Subcutaneous abdominal adipose tissue (tissue), 5 donors: ENCODE data around the gene LAMC2.

Experiments used
- H3K27ac ChIP-seq: one replicate; pipeline ENCODE4 v1.7.0; 2013; ENCODE audit warnings: low read depth, mild to moderate bottlenecking, inconsistent platforms, low read length, moderate library complexity
- H3K27me3 ChIP-seq, 5 donors: one replicate each; pipeline ENCODE4 v1.7.0; 2013; ENCODE audit warnings: low read length in 5 of 5, inconsistent platforms in 1 of 5; ENCODE audit not compliant: control insufficient read depth in 5 of 5, insufficient read depth in 4 of 5
- H3K36me3 ChIP-seq, 5 donors: one replicate each; pipeline ENCODE4 v1.7.0; 2013; ENCODE audit warnings: low read length in 5 of 5; ENCODE audit not compliant: control insufficient read depth in 5 of 5, insufficient read depth in 5 of 5
- H3K4me1 ChIP-seq, 5 donors: one replicate each; pipeline ENCODE4 v1.7.0; 2013; ENCODE audit warnings: low read length in 5 of 5, mild to moderate bottlenecking in 3 of 5, moderate library complexity in 1 of 5; ENCODE audit not compliant: control insufficient read depth in 5 of 5, insufficient read depth in 5 of 5
- H3K4me3 ChIP-seq, 5 donors: one replicate each; pipeline ENCODE4 v1.7.0; 2013; ENCODE audit warnings: low read length in 5 of 5, low read depth in 1 of 5
- H3K9ac ChIP-seq, 5 donors: one replicate each; pipeline ENCODE4 v1.7.0; 2013; ENCODE audit warnings: low read length in 5 of 5, mild to moderate bottlenecking in 4 of 5, moderate library complexity in 3 of 5
- H3K9me3 ChIP-seq, 5 donors: one replicate each; pipeline ENCODE4 v1.7.0; 2013; ENCODE audit warnings: low read length in 5 of 5; ENCODE audit not compliant: control insufficient read depth in 5 of 5
- donor health status: healthy.
- donor health status: healthy.
- donor health status: healthy.
- donor health status: healthy.
- donor health status: healthy.

LAMC2 gene

GRCh38 chr1:183249941-183250452, 63.9 kb downstream of the LAMC2 start:
- Histone ChIP-seq H3K9ac (no peak overlapping the region), H3K27me3 (no peaks in the 10 kb centered on the region), H3K4me3 (no peak overlapping the region), H3K9me3 (peaks cover 0 to 8% (median 2%) of the 10 kb centered on the region in 5 donors), H3K4me1 (peaks cover 0 to 7% (median 7%) of the 10 kb centered on the region in 5 donors), H3K27ac (no peak overlapping the region), H3K36me3 (peaks cover 0 to 9% (median 0%) of the 10 kb centered on the region in 5 donors)

- peaks cover 0 to 10% (median 2%) of the 10 kb centered on the region in 5 donors for H3K9me3 ChIP-seq
- no peak overlapping the region for H3K4me3 ChIP-seq
- peaks cover 0 to 7% (median 0%) of the 10 kb centered on the region in 5 donors for H3K4me1 ChIP-seq
- no peak overlapping the region for H3K27ac ChIP-seq
- no peaks in the 10 kb centered on the region for H3K27me3 ChIP-seq
- H3K9ac ChIP-seq, result no peak overlapping the region
- H3K36me3 ChIP-seq, result peaks cover 0 to 9% (median 0%) of the 10 kb centered on the region in 5 donors
Measured at GRCh38 chr1:183251101-183251958, 65.3 kb downstream of the LAMC2 start.

GRCh38 chr1:183251959-183252450, 65.9 kb downstream of the LAMC2 start:
- H3K27me3 ChIP-seq, result no peaks in the 10 kb centered on the region
- peaks cover 0 to 7% (median 0%) of the 10 kb centered on the region in 5 donors for H3K4me1 ChIP-seq
- H3K36me3 ChIP-seq, result peaks cover 0 to 9% (median 0%) of the 10 kb centered on the region in 5 donors
- H3K4me3 ChIP-seq, result no peak overlapping the region
- peaks cover 0 to 10% (median 2%) of the 10 kb centered on the region in 5 donors for H3K9me3 ChIP-seq
- no peak overlapping the region for H3K27ac ChIP-seq
- no peak overlapping the region for H3K9ac ChIP-seq

- Histone ChIP-seq H3K9ac (no peak overlapping the region), H3K9me3 (peaks cover 0 to 10% (median 2%) of the 10 kb centered on the region in 5 donors), H3K36me3 (peaks cover 0 to 9% (median 0%) of the 10 kb centered on the region in 5 donors), H3K4me3 (no peak overlapping the region), H3K27ac (no peak overlapping the region), H3K4me1 (peaks cover 0 to 7% (median 0%) of the 10 kb centered on the region in 5 donors), H3K27me3 (no peaks in the 10 kb centered on the region)
Measured at GRCh38 chr1:183255073-183255472, 69.0 kb downstream of the LAMC2 start.

- Histone ChIP-seq H3K27ac (no peak overlapping the region), H3K9ac (no peak overlapping the region), H3K4me1 (peaks cover 2 to 20% (median 8%) of the 10 kb centered on the region in 5 donors), H3K36me3 (no peaks in the 10 kb centered on the region), H3K9me3 (peaks cover 0 to 3% (median under 1%) of the 10 kb centered on the region in 5 donors), H3K27me3 (no peaks in the 10 kb centered on the region), H3K4me3 (no peak overlapping the region)
Measured at GRCh38 chr1:183259924-183260323, 73.9 kb downstream of the LAMC2 start.

GRCh38 chr1:183262628-183263200, 76.7 kb downstream of the LAMC2 start:
- H3K27me3 ChIP-seq, result no peaks in the 10 kb centered on the region
- no peaks in the 10 kb centered on the region for H3K36me3 ChIP-seq
- peaks cover 3 to 23% (median 11%) of the 10 kb centered on the region in 5 donors for H3K4me1 ChIP-seq
- H3K9me3 ChIP-seq, result no peaks in the 10 kb centered on the region
- H3K27ac ChIP-seq, result peak overlapping the region; percentile 40
- H3K9ac ChIP-seq, result no peak overlapping the region
- H3K4me3 ChIP-seq, result no peak overlapping the region

GRCh38 chr1:183263886-183264602, 78.0 kb downstream of the LAMC2 start:
- no peaks in the 10 kb centered on the region for H3K27me3 ChIP-seq
- peaks cover 10 to 32% (median 18%) of the 10 kb centered on the region in 5 donors for H3K4me1 ChIP-seq
- H3K9ac ChIP-seq, result no peak overlapping the region
- no peaks in the 10 kb centered on the region for H3K9me3 ChIP-seq
- no peak overlapping the region for H3K4me3 ChIP-seq
- no peaks in the 10 kb centered on the region for H3K36me3 ChIP-seq
- H3K27ac ChIP-seq, result no peak overlapping the region

GRCh38 chr1:183267646-183268431, 81.8 kb downstream of the LAMC2 start:
- H3K9me3 ChIP-seq, result no peaks in the 10 kb centered on the region
- H3K36me3 ChIP-seq, result no peaks in the 10 kb centered on the region
- H3K9ac ChIP-seq, result no peak overlapping the region
- H3K27me3 ChIP-seq, result no peaks in the 10 kb centered on the region
- peak overlapping the region; percentile 65 for H3K27ac ChIP-seq
- no peak overlapping the region for H3K4me3 ChIP-seq
- peaks cover 13 to 41% (median 30%) of the 10 kb centered on the region in 5 donors for H3K4me1 ChIP-seq

- Histone ChIP-seq H3K9me3 (no peaks in the 10 kb centered on the region), H3K27ac (peak overlapping the region; percentile 49), H3K27me3 (no peaks in the 10 kb centered on the region), H3K36me3 (no peaks in the 10 kb centered on the region), H3K9ac (peak overlapping the region in 2 of 5 donors; percentile 8 to 38), H3K4me1 (peaks cover 11 to 30% (median 28%) of the 10 kb centered on the region in 5 donors), H3K4me3 (peak overlapping the region in 1 of 5 donors; percentile 6)
Measured at GRCh38 chr1:183270541-183271141, 84.6 kb downstream of the LAMC2 start.
